Prostate gland (tissue), 2 donors: ENCODE measurements around the gene BRICD5. TPM values are rescaled to one million over a fixed set of nuclear protein-coding genes. Genes with fewer than 3 reads are reported as not detected.
"Not testable (repeated sequence)": the region's sequence is repeated elsewhere in the genome, so short reads cannot be mapped to it uniquely, and the experiment has no call there.

Experiments
- DNase-seq: peaks from one replicate; pipeline ENCODE4 v3.0.0-alpha.2; 2019; ENCODE audit warnings: low spot score
- H3K27ac ChIP-seq, 2 donors: fragments of 200-600 bp; sonication (generic); 2 replicates each; pipeline ENCODE4 v1.5.1; 2017 to 2019
- H3K27me3 ChIP-seq: fragments of 200-600 bp; sonication (generic); replicated peaks from 2 replicates; pipeline ENCODE4 v1.5.1; 2019; ENCODE audit not compliant: insufficient read depth
- H3K36me3 ChIP-seq, 2 donors: fragments of 200-600 bp; sonication (generic); 1 replicate in 1 of 2; 2 replicates in 1 of 2; pipeline versions ENCODE4 v1.5.1 to v1.8.1; 2017 to 2019
- H3K4me1 ChIP-seq: fragments of 200-600 bp; sonication (generic); replicated peaks from 2 replicates; pipeline ENCODE4 v1.5.1; 2019
- H3K4me3 ChIP-seq, 2 donors: fragments of 200-600 bp; sonication (generic); 2 replicates each; pipeline ENCODE4 v1.5.1; 2017 to 2019
- H3K9me3 ChIP-seq: fragments of 200-600 bp; sonication (generic); 2 replicates; pipeline ENCODE4 v1.5.1; 2017
- POLR2A ChIP-seq: fragments of 450-650 bp; IDR thresholded peaks from one replicate; pipeline ENCODE4 v1.6.1; 2016; ENCODE audit warnings: antibody characterized with exemption, mild to moderate bottlenecking
- POLR2AphosphoS5 ChIP-seq: sonication (generic); formaldehyde crosslinking; IDR thresholded peaks from one replicate; pipeline ENCODE4 v1.6.1; 2017; ENCODE audit warnings: antibody characterized with exemption
- WGBS: methylation state at CpG from one replicate; pipeline ENCODE4 v1.1.5; 2018; 5-methylcytosine and 5-hydroxymethylcytosine counted together
- intact Hi-C: fragments of 100-400 bp; cut with DNase I; formaldehyde crosslinking; loops from one replicate; pipeline ENCODE4 v1.14.2; 2022
- total RNA-seq, 2 donors: library from RNA; depleted of rRNA; stranded (reverse); fragments of >200 nt; gene quantifications; one replicate each; pipeline ENCODE4 v1.1.0, GENCODE V29; 2016
- TF ChIP-seq, protein P1 (sequence below), 4 experiments: fragments of 200-600 bp in 2 of 4; fragments of 450-650 bp in 2 of 4; sonication (generic) in 2 of 4; IDR thresholded peaks; 1 replicate in 3 of 4; 2 replicates in 1 of 4; pipeline ENCODE4 v1.5.1; 2016 to 2019; ENCODE audit warnings: antibody characterized with exemption in 4 of 4, mild to moderate bottlenecking in 2 of 4, moderate library complexity in 2 of 4

The BRICD5 gene
- total RNA-seq, result 10 to 100 TPM; 18.4 to 26.2 TPM

- Histone ChIP-seq H3K36me3 (peaks cover 0 to 16% of the 10 kb centered on the region in 2 donors), H3K9me3 (no peaks in the 10 kb centered on the region), H3K27ac (no peak within 1 kb of the TSS), H3K4me1 (peaks cover 25% of the 10 kb centered on the region), H3K4me3 (no peak within 1 kb of the TSS), H3K27me3 (no peaks in the 10 kb centered on the region)
- 66% methylated on average over 21 of the region's 24 CpGs for WGBS
- intact Hi-C loops, result no loop called here
- TF ChIP-seq POLR2A (no peak), POLR2AphosphoS5 (no peak)
- TF ChIP-seq, protein P1, sequence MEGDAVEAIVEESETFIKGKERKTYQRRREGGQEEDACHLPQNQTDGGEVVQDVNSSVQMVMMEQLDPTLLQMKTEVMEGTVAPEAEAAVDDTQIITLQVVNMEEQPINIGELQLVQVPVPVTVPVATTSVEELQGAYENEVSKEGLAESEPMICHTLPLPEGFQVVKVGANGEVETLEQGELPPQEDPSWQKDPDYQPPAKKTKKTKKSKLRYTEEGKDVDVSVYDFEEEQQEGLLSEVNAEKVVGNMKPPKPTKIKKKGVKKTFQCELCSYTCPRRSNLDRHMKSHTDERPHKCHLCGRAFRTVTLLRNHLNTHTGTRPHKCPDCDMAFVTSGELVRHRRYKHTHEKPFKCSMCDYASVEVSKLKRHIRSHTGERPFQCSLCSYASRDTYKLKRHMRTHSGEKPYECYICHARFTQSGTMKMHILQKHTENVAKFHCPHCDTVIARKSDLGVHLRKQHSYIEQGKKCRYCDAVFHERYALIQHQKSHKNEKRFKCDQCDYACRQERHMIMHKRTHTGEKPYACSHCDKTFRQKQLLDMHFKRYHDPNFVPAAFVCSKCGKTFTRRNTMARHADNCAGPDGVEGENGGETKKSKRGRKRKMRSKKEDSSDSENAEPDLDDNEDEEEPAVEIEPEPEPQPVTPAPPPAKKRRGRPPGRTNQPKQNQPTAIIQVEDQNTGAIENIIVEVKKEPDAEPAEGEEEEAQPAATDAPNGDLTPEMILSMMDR (IDR thresholded peaks at IDR 0.05), result no peak
- DNase-seq, result no peak
Observed at GRCh38 chr16:2210386-2211365, at the start of gene BRICD5. BRICD5 (minus strand) TSS chr16:2210863; CDS start chr16:2210833, 30 bp downstream.

DNA sequence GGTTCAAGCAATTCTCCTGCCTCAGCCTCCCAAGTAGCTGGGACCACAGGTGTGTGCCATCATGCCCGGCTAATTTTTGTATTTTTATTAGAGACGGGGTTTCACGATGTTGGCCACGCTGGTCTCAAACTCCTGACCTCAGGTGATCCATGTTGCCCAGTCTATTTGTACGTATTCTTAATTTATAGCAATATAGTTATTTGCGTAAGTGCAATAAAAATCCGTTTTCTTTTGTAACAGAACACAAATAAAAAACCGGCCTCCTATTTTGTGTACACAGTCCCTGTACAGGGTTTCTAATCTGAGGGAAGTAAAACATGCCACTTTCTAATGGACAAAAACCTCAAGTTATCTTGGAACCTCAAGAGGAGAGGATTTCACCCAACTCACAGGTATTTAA is 49.6 kb upstream of the BRICD5 start:
- H3K4me1 ChIP-seq, result peaks cover 3% of the 10 kb centered on the region
- 63% methylated on average over 8 of the region's 8 CpGs for WGBS
- H3K27ac ChIP-seq, result peak overlapping the region in 1 of 2 donors; percentile 55
- intact Hi-C loops, result no loop called here
- TF ChIP-seq POLR2A (no peak), POLR2AphosphoS5 (peak; percentile 50)
- TF ChIP-seq, protein P1 (IDR thresholded peaks at IDR 0.05), result no peak
- H3K27me3 ChIP-seq, result no peaks in the 10 kb centered on the region
- no peak for DNase-seq
- H3K36me3 ChIP-seq, result peaks cover 9 to 13% of the 10 kb centered on the region in 2 donors
- no peaks in the 10 kb centered on the region for H3K9me3 ChIP-seq
- H3K4me3 ChIP-seq, result no peak overlapping the region

DNA sequence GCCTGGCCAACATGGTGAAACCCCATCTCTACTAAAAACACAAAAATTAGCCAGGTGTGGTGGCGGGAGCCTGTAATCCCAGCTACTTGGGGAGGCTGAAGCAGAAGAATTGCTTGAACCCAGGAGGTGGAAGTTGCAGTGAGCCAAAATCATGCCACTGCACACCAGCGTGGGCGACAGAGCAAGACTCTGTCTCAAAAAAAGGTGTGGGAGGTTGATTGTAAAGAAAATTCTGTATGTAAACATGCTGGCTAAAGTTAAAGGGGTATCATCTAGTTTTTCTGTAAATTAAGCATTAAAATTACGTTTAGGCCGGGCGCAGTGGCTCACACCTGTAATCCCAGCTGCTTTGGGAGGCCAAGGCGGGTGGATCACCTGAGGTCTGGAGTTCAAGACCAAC is 47.9 kb upstream of the BRICD5 start:
- peaks cover 15 to 22% of the 10 kb centered on the region in 2 donors for H3K36me3 ChIP-seq
- intact Hi-C loops, result loop anchor here (10.0 kb wide), 1 partner anchor 54 kb away; the partner anchor contains the start of gene MLST8
- H3K9me3 ChIP-seq, H3K27me3 ChIP-seq, DNase-seq, H3K4me3 ChIP-seq, H3K4me1 ChIP-seq: not testable (repeated sequence)
- WGBS, result 92% methylated on average over 7 of the region's 7 CpGs
- peak overlapping the region in 1 of 2 donors; percentile 12 for H3K27ac ChIP-seq

- no peak for DNase-seq
- TF ChIP-seq POLR2A, result no peak
- TF ChIP-seq, protein P1 (IDR thresholded peaks at IDR 0.05), result no peak
- TF ChIP-seq POLR2AphosphoS5, result no peak
- H3K9me3 ChIP-seq, result no peaks in the 10 kb centered on the region
- H3K27me3 ChIP-seq, result no peaks in the 10 kb centered on the region
- no peak overlapping the region for H3K4me3 ChIP-seq
- 86% methylated on average over 6 of the region's 6 CpGs for WGBS
- intact Hi-C loops, result loop anchor here (10.0 kb wide), 1 partner anchor 53 kb away; the partner anchor contains the start of gene MLST8
- H3K27ac ChIP-seq, result no peak overlapping the region
- H3K36me3 ChIP-seq, result peaks cover 15 to 20% of the 10 kb centered on the region in 2 donors
- no peaks in the 10 kb centered on the region for H3K4me1 ChIP-seq
Observed at GRCh38 chr16:2257726-2258125, 47.1 kb upstream of the BRICD5 start.

GRCh38 chr16:2256531-2257140 is 46.0 kb upstream of the BRICD5 start:
- no peak for DNase-seq
- H3K36me3 ChIP-seq, result peaks cover 13 to 17% of the 10 kb centered on the region in 2 donors
- no peaks in the 10 kb centered on the region for H3K27me3 ChIP-seq
- no peaks in the 10 kb centered on the region for H3K9me3 ChIP-seq
- H3K27ac ChIP-seq, result peak overlapping the region in 1 of 2 donors; percentile 10
- intact Hi-C loops, result loop anchor here (10.0 kb wide), 1 partner anchor 52 kb away; the partner anchor contains the start of gene MLST8
- TF ChIP-seq POLR2A, result no peak
- TF ChIP-seq POLR2AphosphoS5, result no peak
- TF ChIP-seq, protein P1 (IDR thresholded peaks at IDR 0.05), result no peak
- whole genome bisulfite sequencing, result 90% methylated on average over 12 of the region's 12 CpGs
- no peak overlapping the region for H3K4me3 ChIP-seq
- peaks cover 9% of the 10 kb centered on the region for H3K4me1 ChIP-seq
